RKO (cell line): Measurements from ENCODE around the gene ACER3.
"Not testable (repeated sequence)": the region's sequence is repeated elsewhere in the genome, so short reads cannot be mapped to it uniquely, and the experiment has no call there.

ENCODE experiments used
- DNase-seq: peaks from one replicate; pipeline ENCODE4 v3.0.0-alpha.2; 2016; ENCODE audit warnings: low spot score

ACER3 gene

GRCh38 chr11:77038029-77038824 is 177.5 kb downstream of the ACER3 start:
- peak; percentile 30 for DNase-seq

- DNase-seq = peak; percentile 33
Measured at GRCh38 chr11:77038825-77039326, 178.2 kb downstream of the ACER3 start.

- DNase-seq = no peak
Measured at GRCh38 chr11:77039491-77040400, 179.0 kb downstream of the ACER3 start.

- no peak for DNase-seq
Measured at GRCh38 chr11:77040401-77040777, 179.7 kb downstream of the ACER3 start.

- no peak for DNase-seq
Measured at GRCh38 chr11:77040889-77041288, 180.2 kb downstream of the ACER3 start.

GRCh38 chr11:77042111-77042726 is 181.5 kb downstream of the ACER3 start:
- no peak for DNase-seq

GRCh38 chr11:77044356-77044755 is 183.6 kb downstream of the ACER3 start:
- DNase-seq = no peak

- DNase-seq = no peak
Measured at GRCh38 chr11:77044886-77045285, 184.2 kb downstream of the ACER3 start.

GRCh38 chr11:77046060-77046501 is 185.4 kb downstream of the ACER3 start:
- no peak for DNase-seq

- DNase-seq = peak; percentile 94
Measured at GRCh38 chr11:77047007-77047927, 186.5 kb downstream of the ACER3 start.

- not testable (repeated sequence) for DNase-seq
Measured at GRCh38 chr11:77047928-77048446, 187.3 kb downstream of the ACER3 start.

GRCh38 chr11:77049026-77049425 is 188.3 kb downstream of the ACER3 start:
- no peak for DNase-seq

GRCh38 chr11:77051511-77051910 is 190.8 kb downstream of the ACER3 start:
- DNase-seq = no peak

GRCh38 chr11:77052518-77052917 is 191.8 kb downstream of the ACER3 start:
- no peak for DNase-seq

- DNase-seq = no peak
Measured at GRCh38 chr11:77053217-77054015, 192.7 kb downstream of the ACER3 start.

GRCh38 chr11:77054084-77054483 is 193.4 kb downstream of the ACER3 start:
- no peak for DNase-seq

- no peak for DNase-seq
Measured at GRCh38 chr11:77055101-77055561, 194.4 kb downstream of the ACER3 start.

- no peak for DNase-seq
Measured at GRCh38 chr11:77055913-77056312, 195.2 kb downstream of the ACER3 start.

GRCh38 chr11:77056814-77057402 is 196.2 kb downstream of the ACER3 start:
- no peak for DNase-seq
